ENCODE results near the gene DAGLA.

Gene DAGLA

DNA sequence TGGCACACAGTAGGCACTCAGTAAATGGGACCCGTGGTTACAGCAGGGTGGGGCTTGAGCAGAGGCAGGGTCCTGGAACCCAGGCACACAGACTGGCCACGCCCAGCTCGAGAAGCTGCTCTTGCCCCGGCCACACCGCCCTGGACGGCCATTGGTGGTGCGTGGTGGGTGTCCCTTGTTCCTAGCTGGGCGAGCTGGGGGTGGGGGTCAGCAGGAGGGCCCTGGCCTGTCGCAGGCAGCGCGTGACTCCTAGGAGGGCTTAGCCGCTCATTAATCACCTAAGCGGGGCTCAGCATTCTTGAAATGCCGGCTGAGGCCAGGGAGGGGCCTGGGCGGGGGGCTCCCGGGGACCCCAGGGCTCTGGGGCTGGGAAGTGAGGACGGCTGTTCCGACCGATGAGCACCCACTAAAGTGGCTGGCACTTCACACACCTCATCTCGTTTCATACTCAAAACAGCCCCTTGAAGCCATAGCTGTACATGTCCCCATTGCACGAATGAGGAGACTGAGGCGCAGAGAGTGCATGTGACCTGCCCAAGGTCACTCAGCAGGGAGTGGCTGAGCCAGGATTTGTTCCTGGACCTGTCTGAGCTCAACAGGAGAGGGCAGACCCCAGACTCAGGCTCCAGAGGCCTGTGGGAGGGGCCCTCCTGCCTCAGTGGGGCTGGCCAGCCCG, 83.9 kb downstream of the DAGLA start:
- DNase-seq (ENCODE audit: low read depth in 2 of 2): no peak

DNA sequence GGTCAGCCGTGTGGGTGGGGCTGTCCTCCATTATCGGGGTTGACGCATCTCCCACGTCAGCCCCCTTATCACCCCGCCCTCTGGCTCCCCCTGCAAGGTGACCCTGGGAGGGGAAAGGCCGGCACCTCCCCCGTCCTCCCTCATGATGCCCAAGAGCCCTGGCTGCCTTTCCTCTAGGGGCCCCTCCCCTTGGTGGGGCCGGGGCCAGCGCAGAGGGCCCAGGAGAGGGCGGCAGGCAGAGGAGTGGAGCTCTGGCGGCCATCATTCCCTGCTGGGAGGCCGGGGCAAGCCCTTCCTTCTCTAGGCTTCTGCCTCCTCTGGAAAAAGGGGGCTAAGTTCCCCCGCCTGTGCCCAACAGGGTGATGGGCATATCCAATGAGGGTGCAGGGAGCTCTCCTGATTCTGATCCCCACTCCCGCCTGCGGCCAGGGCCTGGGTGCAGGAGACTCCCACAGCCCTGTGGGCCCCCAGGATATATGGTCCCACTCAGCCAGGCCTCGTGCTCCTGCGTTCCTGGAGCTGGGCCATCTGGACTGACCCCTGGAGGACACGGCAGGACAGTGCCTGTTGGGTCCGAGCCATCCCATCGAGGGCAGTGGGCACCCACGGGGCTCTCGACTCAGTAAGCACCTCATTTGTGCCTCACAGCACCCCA, 84.5 kb downstream of the DAGLA start:
- no peak for DNase-seq (ENCODE audit: low read depth in 2 of 2)

DNA sequence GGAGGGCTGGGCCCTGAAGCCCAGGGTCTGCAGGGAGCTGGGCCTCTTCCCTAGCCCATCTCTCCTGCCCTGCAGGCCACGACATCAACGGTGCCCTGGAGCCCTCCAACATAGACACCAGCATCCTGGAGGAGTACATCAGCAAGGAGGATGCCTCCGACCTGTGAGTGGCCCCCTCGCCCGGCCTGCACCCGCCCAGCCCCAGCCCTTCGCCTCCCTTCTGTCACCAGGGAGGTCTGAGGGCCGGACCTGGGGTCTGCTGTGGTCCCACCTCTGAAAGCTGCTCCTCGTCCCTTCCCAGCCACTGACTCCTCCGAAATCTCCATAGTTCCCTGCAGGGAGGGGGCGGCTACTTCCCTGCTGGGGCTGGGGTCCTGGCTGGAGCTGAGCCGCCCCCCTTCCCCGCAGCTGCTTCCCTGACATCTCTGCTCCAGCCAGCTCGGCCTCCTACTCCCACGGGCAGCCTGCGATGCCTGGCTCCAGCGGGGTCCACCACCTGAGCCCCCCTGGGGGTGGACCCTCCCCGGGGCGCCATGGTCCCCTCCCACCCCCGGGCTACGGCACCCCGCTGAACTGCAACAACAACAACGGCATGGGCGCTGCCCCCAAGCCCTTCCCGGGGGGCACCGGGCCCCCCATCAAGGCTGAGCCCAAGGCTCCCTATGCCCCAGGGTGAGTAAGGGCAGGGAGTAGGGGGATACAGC, 85.5 kb downstream of the DAGLA start:
- DNase-seq (ENCODE audit: low read depth in 2 of 2): no peak

DNA sequence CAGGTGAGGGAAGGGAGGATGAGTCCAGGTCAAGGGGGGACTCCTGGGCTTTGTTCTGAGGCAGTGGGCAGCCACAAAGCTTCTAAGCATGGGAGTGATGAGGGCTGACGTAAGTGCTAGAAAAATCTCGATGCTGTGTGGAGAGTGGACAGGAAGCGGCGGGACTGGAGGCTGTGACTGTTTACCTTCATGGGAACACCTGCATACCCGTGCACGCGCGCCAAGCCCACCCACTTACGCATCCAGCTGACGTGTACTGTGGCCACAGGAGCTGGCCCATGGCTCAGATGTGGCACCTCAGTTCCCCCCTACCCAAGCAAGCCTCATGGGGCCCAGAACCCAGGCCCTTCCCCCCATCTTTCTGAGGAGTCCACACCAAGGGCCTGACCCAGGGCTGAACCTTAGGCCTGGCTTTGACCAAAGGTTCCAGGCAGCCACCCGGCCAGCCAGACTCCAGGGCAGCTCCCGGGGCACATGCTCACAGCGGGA, 86.2 kb downstream of the DAGLA start:
- no peak for DNase-seq (ENCODE audit: low read depth in 2 of 2)

DNA sequence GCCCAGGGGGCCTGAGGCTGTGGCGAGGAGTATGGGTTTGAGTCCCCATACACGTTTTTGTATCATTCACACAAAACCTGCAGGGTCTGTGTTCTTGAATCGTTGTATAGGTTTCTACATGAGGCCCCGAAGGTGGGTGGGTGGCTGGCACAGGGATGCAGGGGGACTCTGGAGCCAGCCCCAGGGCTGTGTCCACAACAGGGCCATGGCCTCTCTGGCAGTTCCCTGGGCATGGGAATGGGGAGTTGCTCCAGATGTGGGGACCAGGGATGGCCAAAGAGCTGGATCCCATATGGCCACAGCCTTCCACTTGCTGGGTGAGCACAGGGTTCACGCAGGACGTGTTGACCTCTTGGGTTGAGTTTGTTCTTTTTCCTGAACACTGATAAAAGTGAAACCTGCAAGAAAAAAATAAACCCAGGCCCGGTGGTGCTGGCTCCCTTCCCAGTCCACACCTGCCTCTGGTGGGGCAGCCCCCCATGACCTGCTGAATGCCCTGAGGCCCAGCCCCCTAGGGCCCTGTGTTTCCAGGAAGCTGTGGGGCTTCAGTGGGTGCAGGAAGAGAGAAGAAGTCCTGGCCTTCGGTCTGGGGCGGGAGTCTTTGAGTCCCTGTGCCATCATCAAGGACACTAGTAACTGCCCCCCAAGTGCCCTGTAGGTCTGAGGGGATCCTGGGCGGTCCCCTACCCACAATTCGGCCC, 88.3 kb downstream of the DAGLA start:
- DNase-seq (ENCODE audit: low read depth in 2 of 2): no peak

DNA sequence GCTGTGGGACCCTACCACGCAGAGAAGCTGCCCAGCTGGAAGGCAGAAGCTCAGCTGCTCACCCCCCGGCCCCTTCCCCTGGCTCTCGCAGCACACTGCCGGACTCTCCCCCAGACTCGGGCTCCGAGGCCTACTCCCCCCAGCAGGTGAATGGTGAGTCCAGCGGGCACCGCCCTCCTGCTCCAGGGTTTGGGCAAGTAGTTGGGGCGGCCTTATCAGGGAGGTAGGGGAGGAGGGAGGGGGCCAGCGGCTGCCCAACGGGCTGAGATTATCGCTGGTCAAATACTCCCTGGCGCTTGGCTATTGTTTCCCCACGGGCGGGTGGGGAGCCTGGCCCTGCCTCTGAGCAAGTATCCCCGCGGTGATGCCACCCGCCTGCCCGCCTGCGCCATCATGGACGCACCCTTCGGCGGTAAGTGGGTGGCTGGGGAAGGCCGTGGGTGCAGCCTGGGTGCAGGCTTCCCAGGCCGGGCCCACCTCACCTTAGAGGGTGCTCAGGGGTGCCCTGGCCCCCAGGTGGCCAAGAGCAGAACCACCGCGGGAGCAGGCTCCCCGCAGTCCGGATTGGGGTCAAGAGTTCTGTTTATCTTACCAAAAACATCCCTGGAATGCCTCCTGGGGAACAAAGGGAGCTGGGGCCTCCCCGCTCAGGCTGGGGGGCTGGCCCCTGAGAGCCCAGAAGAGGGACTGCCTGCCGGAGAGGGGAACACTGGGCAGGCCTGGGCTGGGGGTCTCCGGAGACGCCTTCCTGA, 89.2 kb downstream of the DAGLA start:
- DNase-seq (ENCODE audit: low read depth in 2 of 2): no peak

DNA sequence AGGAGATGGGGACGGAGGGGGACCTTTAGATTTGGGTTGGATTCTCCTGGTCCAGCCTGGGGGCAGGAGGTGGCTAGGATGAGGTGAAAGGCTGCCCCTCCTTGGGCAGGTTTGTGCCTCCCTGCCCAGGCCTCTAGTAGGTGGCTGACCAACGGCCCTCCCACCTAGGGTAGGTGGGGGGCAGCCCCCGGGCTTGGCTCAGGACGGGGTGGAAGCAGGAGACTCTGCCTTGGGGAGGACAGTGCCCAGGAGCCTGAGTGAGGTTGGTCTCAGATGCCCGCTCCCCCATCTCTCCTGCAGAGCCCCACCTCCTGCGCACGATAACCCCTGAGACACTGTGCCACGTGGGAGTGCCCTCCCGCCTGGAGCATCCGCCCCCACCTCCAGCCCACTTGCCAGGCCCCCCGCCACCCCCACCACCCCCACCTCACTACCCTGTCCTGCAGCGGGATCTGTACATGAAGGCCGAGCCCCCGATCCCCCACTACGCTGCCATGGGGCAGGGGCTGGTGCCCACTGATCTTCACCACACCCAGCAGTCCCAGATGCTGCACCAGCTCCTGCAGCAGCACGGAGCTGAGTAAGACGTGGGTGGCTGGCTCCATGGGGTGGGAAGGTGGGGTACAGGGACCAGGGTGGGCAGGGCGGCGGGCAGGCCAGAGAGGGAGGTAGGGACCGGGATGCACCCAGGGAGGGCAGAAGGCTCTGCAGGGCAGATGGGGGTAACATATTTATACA, 89.9 kb downstream of the DAGLA start:
- no peak for DNase-seq (ENCODE audit: low read depth in 2 of 2)

DNA sequence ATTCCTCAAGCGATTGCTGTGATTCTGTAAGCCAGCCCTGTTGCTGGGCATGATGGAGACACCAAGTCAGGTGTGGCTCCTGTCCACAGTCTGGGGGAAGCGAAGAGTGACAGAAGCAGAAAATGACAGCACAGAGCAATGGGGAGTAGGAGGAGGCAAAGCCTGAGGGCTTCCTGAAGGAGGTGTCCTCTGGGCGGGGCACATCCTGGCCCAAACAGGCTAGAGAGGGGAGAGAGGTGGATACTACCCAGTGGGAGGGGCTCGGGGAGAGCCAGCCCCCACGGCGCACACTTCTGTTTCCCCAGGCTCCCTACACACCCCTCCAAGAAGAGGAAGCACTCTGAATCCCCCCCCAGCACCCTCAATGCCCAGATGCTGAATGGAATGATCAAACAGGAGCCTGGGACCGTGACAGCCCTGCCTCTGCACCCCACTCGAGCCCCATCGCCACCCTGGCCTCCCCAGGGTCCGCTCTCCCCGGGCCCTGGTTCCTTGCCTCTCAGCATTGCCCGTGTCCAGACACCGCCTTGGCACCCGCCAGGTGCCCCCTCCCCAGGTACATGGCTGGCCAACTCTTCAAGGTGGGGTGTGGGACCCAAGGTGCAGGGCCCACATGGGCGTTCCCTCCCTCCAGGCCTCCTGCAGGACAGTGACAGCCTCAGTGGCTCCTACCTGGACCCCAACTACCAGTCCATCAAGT, 91.2 kb downstream of the DAGLA start:
- no peak for DNase-seq (ENCODE audit: low read depth in 2 of 2)

DNA sequence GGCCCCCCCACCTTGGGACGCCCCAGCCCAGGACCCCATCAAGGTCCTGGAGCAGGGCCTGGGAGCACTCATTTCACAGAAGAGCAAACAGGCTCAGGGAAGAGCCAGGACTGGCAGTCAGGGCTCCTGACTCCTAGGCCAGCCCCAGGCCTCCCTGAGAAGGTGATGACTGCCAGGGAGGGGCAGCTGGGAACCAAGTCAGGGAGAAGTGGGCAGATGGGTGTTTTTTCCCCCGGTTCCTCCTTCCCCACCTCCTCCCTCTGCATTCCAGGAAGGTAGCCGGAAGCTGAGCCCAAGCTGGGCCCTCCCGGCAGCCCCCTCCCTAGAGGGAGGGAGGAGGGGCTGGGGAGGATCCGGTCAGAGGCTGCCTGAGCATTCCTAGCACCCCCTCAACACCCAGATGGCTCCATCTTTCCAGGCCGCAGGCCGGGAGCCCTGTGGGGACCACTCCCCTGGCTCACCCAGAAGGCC, 91.8 kb downstream of the DAGLA start:
- no peak for DNase-seq (ENCODE audit: low read depth in 2 of 2)

DNA sequence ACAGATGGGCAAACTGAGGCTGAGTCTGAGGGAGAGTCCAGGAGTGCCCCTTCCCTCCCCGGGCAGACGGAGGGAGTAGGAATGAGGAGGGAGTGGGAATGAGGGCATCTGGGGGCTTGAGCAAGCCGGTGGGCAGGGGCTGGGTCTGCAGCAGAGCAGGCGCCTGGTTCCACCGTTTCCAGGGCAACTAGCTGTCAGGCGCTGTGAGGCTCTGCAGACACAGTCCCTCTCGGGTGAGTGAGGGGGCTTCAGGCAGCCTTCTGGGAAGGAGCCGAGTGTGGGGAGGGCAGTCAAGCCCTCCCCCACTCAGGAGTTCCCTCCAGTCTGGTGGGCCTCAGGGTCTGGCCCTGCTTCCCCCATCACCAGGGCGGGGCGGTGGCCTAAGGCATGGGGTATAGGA, 93.2 kb downstream of the DAGLA start:
- DNase-seq (ENCODE audit: low read depth in 2 of 2): no peak

DNA sequence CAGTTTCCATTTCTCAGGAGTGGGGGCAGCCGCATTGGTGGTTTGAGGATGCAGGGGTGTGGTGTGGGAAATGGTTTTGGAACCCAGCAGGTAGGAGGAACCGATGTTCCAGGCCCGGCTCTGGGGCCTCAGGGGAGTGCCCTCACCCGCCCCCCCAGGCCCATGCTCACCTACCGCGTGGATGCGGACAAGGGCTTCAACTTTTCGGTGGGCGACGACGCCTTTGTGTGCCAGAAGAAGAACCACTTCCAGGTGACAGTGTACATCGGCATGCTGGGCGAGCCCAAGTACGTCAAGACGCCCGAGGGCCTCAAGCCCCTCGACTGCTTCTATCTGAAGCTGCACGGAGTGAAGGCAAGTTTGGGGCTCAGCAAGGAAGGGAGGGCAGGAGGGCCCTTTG, 93.6 kb downstream of the DAGLA start:
- no peak for DNase-seq (ENCODE audit: low read depth in 2 of 2)

DNA sequence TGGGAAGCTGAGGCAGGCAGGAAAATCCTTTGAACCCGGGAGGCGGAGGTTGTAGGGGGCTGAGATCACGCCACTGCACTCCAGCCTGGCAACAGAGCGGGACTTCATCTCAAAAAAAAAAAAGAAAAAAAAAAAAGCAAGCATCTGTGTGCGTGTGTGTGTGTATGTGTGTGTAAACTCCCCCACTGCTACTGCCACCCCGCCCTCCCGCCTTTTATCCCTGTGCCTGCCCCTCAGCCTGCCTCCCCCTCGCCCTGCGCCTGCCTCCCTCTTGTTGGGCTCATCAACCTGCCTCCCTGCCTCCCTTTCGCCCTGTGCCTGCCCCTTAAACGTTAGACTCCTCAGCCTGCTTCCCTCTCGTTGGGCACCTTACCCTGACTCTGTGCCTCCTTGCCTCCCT, 94.2 kb downstream of the DAGLA start:
- DNase-seq (ENCODE audit: low read depth in 2 of 2): no peak

DNA sequence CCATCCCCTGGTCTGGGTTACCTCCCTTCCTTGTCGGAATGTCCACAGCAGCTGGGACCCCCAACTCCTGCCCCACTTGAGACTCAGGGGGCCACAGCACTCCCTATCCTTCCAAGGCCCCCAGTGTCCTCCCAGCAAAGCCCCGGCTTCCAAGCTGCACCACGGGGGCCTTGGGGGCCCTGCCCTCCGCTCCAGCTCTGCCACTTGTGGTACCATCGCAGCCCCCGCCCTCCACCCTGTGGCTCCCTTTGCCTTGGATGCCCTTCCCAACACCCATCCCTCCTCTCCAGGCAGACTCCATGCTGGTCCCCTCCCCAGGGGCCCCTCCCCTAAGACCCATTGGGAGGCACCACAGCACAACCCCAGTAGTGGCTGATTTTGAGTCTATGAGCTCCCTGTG, 94.9 kb downstream of the DAGLA start:
- no peak for DNase-seq (ENCODE audit: low read depth in 2 of 2)

DNA sequence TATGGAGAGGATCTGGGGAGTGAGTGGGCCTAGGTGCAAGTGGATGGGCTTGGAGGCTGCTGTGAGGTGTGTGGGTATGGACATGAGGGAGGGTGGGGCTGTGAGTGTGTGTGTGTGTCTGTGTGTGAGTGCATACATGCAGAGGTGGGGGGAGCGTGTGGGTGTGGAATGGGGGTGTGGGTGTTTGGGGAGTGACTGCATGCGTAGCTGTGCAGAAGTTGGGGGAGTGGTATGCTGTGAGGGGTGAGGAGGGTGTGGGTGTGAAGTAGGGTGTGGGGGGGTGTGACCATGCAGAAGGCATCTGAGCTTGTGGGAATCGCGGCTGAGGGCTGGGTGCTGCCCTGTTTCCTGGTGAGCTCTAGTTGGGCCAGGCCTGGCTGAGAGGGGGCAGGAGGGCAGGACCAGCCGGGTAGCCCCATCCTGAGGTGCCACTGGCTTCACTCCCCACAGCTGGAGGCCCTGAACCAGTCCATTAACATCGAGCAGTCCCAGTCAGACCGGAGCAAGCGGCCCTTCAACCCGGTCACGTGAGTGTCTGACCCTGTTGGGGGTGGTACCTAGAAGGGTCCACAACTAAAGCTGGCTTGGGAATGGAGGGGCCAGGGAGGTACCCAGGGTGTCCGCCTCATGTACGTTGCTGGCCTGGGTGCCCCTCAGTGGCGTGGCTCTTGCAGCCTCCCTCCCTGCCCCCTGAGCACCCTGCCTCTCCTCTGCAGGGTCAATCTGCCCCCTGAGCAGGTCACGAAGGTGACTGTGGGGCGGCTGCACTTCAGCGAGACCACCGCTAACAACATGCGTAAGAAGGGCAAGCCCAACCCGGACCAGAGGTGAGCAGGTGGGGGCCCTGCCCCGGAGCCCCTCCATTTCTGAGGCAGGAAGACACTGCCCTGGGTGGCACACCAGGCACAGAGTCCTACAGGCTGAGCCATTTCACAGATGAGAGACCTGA, 95.7 kb downstream of the DAGLA start:
- DNase-seq (ENCODE audit: low read depth in 2 of 2): no peak

DNA sequence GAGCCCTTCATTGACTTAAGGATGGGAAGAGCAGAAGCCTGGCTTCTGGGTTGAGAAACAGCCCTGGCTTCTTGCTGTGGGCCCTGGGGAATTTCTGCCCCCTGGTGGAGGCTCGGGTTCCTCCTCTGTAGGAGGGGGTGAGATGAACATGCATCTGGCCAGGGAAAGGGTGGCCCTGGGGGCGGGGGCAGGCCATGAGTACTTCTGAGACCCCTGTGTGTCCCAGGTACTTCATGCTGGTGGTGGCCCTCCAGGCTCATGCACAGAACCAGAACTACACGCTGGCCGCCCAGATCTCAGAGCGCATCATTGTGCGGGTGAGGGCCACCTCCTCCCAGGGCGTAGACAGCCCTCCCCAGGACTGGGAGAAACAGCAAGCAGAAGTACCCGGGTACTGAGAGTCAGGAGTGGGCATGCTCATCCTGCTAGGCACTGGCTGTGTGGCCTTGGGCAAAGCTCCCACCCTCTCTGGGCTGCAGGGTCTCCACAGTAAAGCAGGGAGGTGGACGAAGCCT, 96.4 kb downstream of the DAGLA start:
- DNase-seq (ENCODE audit: low read depth in 2 of 2): no peak

DNA sequence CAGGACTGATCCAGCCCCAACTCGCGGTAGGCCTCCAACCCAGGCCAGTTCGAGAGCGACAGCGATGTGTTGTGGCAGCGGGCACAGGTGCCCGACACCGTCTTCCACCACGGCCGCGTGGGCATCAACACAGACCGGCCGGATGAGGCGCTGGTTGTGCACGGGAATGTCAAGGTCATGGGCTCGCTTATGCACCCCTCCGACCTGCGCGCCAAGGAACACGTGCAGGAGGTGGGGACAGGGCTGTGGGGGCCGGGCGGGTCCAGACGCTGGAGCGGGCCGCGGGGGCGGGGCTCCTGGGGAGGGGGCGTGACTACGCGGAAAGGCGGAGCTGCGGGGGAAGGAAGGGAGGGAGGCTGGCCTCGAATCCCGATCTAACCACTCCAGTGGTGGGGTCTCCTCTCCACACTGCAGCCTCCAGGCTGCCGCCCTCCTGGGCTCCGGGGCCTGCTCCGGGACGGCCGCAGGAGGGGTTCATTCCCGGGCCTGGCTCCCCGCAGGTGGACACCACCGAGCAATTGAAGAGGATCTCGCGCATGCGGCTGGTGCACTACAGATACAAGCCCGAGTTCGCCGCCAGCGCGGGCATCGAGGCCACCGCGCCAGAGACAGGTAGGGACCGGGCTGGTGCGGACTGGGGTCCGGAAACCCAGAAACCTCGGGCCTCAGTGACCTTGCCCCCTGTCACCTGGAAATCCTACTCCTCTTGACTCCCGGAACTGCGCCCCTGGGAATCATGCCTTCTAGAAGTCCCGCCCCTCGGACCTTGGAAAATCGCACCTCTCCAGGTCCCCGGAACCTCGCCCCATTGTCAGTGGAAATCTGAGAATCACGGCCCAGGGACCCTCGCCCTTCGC, 97.3 kb downstream of the DAGLA start:
- no peak for DNase-seq (ENCODE audit: low read depth in 2 of 2)

DNA sequence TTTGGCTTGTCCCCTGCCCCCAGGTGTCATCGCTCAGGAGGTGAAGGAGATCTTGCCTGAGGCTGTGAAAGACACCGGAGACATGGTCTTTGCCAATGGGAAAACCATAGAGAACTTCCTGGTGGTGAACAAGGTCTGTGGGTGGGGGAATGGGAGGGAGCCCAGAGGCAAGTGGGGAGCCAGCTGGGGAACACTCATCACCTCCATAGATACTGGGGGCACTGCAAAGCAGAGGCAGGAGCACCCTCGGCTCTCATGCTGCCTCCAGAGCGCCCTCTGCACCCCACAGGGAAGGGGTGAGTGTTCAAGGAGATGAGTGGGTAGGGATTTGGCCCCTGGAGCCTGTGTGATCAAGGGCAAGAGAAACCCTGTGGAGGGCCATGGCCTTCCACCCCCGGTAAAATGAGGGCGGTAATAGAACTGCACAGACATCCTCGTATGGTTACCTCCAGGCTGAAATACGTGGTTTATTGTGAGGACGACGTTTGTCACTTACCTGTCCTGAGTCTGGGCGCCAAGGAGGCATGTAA, 98.2 kb downstream of the DAGLA start:
- no peak for DNase-seq (ENCODE audit: low read depth in 2 of 2)

All from fibroblast of skin of left biceps (primary cell).